NK-92 (cell line): Measurements from ENCODE around the gene GRIN2A.

Source experiments
- DNase-seq: peaks from one replicate; lab custom pipeline; 2025; ENCODE audit not compliant: unreplicated experiment; lab: John Stamatoyannopoulos, UW

The GRIN2A gene

DNA sequence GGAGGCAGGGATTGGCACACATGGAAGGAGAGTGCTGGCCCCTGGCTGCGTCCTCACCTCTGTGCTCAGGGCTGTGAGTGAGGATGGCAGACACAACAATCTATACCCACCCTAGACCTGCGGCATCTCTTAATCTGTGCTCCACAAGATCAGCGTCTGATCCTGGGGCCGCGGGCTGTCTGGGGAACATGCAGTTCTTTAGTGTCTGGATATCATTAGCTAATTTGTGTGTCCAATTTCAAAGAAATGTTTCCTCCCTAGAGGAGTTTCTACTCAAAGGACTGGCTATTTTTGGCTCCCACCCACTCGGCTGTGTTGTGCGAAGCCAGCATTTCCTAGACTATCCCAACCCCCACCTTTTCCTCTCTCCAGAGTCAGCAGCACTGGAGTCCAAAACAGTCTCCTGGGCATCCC lies 93.8 kb downstream of the GRIN2A start:
- DNase-seq, result no peak

DNA sequence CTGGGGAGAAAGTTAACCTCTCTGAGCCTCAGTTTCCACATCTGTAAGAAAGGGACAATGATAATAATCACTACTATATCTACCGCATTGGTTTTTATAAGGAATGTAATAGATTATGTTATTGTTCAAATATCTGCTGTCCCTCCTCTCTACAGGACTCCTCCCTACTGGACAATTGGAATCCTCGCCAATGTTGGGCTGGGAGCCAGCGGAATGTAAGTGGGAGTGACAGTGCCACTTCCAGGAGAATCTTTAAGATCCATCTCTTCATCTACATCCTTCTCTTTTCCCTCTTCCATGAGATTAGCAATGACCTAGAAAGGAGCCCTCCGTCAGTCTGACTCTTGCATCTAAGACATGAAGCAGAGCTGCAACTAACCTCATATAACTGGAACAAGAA lies 95.1 kb downstream of the GRIN2A start:
- DNase-seq, result no peak

DNA sequence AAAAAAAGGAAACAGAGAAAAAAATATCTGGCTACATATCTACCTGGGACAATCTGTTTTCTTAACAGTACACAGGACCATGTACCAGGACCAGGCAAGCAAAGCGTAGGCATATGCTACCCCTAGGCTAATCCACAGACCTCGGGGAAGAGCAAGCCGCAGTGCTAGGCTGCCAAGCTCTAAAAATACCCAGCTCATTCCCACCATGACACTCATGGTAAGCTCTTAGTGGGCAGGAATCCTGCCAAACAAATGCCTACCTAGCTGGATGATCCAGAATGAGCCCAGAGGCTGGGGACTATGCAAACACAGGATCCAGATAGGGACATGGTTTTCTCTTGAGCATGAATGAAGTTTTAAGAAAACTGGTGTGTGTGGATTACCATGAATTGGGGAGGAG lies 95.6 kb downstream of the GRIN2A start:
- DNase-seq, result no peak

DNA sequence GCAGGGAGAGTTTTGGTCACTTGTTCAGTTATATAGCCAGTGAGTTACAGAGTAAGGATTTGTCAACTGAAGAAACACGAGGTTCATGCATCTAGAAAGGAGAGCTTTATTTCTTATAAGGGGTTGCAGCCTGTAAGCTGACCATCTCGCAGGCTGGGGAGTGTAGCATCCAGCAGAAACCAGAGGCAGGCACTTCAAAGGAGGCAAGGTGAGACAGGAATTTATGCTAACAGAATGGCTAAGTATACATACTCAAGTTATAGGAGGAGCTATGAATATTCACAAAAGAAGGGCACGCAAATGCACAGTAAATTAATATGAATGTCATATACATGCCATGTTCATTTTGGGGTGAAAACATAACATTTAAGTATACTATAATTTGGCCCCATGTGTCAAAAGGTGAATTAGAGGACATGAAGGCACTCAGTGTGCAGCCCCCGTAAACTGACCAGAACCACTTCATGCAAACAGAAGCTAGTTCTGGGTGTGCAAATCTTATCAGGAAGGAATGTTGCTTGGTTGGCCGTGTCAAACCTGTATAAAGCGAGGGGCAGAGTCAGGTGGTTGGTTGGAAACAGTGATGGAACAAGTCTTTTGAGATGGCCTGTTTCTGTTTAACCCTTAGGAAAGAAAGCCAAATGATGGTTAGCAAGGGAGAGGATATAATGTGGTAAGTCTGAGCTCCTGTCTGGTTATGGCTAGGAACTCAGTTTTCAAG lies 97.0 kb downstream of the GRIN2A start:
- no peak for DNase-seq

DNA sequence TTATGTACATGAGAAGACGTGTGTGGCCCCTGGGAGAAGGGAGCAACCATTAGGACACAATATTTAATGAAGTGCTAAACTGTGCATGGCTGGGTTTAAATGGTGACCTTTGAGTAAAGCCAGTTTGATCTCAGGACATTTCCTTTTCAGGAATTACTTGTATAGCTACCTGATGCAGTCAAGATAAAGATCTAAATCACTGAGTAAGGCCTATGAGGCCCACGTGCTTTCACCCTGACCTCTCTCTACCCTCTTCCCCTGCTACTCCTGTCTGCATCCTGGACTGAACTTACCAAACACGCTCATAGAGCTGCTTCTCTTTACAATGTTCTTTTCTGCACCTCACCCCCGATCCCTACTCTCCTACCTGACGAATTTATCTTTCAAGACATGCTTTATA lies 98.9 kb downstream of the GRIN2A start:
- no peak for DNase-seq

DNA sequence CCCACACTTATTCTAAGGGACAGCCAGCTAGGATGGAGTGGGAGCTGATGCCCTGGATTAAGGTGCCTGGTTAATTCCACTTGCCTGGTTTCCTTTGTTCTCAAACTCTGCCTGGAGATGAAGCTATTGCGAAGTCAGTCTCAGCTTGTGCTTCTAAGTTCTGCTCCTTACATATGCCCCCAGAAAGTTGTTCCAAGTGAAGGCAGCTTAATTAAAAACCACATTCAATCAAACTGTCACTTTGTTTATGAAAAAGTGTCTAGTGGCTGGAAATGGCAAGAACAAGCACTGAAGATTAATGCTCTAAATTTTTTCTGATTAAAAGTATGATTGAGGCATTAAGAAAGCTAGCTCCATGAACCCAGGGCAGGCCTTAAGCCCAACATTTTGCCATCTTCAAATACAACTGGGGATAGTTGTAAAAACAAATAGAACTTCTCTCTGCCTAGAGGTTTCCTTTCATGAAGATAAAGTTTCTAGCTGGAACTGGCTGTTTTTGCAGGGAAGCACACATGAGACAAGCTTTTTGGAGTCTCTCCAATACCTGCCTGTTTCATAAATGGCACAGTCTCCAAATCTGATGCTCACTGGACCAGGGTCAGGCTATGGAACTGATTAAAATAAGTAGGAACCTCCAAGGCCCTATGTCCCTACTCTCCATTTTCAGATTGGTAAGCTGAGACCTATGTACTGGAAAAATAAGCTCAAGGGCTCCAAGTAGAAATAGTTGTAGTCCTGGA lies 100.9 kb downstream of the GRIN2A start:
- DNase-seq, result no peak

DNA sequence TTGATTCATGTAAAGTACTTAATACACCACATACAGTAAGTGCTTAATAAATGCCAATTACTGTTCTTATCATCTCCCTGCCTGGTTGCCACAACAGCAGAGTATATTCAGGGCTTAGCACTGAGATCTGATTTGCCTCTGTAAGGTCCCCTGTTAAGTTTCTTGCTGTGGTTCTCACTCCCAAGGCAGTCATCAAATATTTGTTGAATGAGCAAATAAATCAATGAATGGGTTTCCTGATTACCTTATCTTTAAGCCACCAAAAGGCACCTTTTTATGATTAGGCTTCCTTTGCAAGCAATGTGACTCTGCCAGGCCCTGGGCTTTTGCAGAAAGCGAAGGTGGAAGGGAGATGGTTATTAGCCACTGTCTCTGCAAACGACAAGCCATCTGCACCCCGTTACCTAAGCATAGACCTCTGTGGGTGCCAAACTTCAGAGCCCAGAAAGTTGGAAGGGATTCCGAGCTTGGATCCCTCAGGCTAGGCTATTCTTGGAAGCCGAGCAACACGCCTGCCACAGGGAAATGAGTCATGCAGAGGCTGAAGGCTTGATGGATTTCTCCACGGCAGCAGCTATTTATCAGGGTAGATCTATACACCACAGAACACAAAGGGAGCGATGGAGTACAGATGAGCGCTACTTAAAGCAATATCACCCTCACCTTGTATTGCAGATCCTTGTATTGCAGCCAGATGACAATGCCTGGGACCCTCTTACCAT lies 102.0 kb downstream of the GRIN2A start:
- no peak for DNase-seq

DNA sequence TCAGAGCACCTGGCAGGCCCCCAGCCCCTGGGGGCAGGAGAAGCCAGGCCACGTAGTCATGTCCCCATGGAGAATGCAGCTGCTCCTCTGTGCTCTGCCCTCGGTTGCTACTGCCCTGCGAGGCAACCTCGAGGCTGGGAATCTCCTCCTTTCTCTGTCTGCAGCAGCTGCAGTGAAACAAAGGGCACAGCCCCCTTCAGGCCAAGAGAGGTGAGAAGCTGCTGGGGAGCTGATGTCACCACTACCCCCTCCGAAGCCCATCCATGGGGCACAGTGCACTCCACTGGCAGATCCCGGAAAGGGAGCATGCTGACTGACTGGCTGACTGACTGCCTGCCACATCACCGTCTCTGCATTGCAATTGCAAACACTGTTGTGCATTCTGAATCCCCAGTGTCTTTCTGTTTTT lies 103.7 kb downstream of the GRIN2A start:
- DNase-seq, result no peak

DNA sequence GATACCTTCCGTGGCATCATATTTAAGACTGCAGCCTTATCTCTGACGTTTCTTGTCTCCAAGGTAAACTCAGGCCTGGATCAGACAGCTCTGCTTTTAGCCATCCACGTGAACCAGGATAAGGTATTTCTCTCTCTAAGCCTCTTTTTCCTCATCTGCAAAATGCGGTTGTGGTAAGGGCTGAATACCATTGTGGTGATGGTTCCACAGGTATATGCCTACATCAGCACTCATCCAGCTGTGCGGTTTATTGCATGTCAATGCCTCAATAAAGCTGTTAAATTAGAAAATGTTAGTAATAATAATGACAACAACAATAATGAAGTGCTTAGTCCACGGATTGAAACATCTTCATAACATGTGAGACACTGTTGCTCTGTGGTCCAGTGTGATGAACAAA lies 104.4 kb downstream of the GRIN2A start:
- DNase-seq, result no peak

DNA sequence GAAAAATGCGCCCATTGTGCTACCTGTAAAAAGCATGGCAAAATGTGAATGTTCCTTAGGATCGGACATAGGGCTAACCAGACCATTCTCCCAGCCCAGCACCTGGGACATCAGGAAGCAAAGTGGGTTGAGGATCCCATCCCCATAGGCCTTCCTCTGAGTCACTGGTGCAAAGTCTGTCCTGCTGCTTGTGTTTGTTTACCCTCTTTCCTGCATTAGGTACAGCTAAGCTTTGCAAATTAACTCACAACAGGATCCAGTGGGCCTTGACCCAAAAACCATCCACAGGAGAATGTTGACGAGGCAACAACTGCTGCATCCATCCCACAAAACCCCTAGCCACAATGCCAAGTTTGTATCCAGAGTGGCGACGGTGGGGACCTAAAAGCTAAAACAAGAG lies 106.2 kb downstream of the GRIN2A start:
- no peak for DNase-seq

DNA sequence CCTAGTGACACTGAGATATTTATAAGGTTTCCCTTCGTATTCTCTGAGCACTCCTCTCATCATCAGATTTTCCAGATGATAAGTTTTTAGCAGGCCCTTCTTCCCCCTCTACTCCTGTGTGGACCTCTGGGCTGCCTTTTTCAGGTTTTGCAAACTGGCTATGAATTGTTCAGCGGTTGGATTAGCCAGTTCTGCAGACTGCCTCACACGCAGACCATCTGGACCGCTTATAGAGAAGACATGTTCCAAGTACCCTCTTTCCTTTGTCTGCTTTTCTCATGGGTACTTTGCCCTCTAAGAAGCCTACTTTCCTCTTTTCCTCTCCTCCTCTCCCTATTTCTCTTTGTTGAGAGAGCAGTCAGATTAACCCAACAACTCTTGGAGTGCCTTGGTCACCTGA lies 111.6 kb downstream of the GRIN2A start:
- no peak for DNase-seq

DNA sequence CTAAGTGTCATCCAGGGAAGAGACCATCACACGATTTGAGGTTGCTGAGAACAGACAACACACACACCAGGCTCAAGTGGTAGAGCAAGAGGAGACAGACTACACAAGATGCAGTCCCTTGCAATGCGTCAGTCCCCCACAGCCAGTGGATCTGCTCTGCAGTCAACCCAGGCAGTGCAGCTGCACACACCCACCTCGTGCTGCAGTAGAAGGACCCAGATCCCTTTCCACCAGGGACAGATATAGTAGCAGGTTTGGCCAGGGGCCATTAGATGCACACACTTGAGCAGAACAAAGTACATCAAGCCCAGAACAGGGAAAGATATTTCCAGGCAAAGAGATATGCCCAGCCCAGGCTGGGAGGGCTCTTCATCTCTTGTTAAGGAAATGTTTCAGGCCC lies 112.9 kb downstream of the GRIN2A start:
- no peak for DNase-seq

DNA sequence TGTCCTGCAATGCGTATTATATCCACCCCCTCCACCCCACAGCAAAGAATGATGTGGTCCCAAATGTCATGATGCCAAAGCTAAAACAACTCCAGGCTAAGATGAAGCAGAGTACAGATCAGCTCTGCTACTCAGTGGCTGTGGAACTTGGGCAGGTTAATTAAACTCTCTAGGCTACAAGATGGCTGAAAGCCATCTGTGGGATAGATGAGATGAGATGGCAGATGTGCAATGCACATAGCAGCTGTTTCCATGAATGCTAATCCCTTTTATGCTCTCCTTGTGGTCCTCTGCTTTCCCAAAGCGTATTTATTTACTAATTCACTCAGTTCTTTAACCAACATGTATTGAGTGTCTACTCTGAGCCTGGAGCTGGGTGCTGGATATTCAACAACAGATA lies 114.4 kb downstream of the GRIN2A start:
- DNase-seq, result no peak

DNA sequence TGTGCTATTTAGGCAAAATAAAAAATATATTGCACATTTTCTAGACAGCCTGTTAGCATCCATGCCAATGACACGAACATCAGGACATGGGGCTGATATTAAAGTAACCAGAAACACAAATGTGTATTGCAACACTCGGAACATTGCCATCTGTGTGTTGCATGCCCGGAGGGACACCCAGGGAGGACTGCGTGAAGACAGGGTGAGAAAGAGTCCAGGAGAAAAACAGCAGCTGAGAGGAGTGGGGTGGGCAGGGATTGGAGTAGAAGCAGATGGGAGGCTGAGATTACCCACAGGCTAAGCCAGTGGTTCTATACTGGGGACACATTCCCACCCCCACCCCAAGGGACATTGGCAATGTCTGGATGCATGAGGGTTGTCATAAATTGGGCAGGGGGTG lies 114.8 kb downstream of the GRIN2A start:
- DNase-seq, result no peak

DNA sequence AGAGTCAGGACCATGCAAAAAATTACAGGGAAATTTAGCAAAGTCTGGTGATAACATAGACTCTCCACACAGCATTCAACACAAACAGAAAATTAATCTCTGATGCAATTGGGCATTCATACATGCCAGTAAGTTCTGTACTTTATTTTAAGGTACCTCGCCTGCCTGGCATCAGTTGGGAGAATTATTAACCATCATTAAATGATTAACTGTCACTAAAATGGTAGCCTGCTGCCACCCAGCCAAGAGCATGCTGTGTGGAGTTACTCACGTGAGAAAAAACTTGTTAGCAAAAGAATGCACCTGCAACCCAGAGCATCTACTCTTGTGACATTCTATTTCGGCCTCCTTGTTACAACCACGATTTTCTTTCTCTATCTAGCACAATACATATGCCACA lies 117.2 kb downstream of the GRIN2A start:
- no peak for DNase-seq

DNA sequence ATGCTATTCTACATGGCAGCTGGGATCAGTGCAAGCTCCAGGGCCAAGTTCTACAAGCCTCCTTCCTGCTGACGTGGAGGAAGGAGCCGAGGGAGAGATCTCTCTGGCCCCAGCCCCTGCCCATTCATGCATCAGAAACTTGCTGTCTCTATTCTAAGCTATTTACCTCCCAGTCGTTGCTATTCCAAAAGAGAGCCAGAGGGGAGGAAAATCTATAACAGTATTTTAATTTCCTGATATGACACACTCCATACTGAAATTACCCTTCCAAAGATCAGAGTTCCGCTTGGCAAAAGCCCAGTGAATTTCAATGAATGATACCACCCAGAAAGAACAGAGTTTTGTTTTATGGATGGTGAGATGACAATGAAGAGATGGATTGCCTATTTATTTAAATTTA lies 133.4 kb downstream of the GRIN2A start:
- no peak for DNase-seq

DNA sequence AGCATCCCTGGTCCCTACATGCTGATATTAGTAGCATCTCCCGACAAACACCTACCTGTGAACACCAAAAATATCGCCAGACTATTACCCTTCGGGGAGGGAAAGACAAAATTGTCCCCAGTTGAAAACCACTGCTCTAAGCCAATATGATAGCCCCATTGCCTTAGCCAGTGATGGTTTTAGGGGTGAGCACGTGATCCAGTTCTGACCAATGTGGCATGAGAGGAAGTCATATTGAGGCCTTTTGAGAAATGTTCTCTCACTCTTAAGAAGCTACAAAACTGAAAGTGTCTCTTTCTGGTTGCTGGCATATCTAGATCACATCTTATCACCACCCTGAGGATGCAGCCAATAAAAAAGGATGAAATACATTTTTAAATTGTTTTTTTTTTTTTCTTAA lies 136.3 kb downstream of the GRIN2A start:
- no peak for DNase-seq

DNA sequence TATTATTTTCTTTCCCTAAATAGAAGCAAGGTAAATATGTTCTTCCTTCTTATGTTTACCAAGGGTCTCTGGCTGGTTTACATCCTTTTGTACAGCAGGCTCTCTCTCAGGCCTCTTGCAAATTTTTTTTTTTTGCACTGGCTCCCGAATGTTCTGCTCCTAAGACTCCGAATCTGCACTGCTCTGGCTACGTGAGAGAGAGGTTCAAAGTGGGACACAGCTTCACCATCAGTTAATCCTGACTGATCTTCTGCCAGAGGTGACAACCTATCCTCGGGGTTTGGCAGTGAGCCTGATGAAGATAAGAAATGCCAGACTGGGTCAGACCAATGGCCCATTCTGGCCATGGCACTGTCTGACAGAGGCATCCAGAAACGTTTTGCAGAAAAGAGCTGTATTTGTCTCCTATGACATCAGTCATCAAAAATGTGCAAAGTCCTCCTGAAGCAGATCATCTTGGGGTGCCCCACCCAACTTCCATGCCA lies 136.9 kb downstream of the GRIN2A start:
- DNase-seq, result no peak

DNA sequence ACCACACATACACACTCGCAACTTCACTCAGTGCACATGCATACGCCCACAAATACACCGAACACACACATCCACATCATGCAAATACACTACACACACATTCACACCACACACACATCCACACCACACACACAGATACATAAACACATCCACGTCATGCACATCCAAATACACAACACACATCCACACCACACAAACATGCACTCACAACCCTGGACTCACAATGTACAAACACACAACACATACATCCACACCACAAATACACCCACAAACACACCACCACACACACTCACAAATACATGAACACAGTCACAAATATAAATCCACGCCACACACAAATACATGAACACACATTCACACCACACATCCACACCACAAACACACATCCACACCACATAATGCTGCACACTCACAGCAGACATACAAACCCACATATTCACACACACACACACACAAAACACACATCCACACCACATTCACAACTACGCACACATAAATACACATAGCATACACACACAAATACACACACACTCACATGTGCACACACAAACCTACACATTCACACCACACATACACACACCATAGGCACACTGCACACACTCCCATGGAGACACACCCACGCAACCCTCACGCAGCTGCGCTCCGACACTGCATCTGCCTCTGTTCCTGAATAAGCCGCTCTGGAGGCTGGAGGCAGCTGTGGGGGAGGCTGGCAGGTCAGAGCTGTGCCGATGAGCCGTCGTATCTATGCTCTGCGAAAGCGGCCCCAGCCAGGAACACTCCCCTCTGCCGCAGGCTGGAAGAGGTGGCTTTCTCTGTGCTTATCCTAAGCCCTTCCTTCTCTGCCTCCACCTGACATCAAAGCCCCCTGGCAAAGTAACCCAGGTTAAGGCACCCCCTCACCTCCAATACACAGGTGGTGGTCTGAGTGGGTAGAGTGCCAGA lies 141.8 kb downstream of the GRIN2A start:
- no peak for DNase-seq

DNA sequence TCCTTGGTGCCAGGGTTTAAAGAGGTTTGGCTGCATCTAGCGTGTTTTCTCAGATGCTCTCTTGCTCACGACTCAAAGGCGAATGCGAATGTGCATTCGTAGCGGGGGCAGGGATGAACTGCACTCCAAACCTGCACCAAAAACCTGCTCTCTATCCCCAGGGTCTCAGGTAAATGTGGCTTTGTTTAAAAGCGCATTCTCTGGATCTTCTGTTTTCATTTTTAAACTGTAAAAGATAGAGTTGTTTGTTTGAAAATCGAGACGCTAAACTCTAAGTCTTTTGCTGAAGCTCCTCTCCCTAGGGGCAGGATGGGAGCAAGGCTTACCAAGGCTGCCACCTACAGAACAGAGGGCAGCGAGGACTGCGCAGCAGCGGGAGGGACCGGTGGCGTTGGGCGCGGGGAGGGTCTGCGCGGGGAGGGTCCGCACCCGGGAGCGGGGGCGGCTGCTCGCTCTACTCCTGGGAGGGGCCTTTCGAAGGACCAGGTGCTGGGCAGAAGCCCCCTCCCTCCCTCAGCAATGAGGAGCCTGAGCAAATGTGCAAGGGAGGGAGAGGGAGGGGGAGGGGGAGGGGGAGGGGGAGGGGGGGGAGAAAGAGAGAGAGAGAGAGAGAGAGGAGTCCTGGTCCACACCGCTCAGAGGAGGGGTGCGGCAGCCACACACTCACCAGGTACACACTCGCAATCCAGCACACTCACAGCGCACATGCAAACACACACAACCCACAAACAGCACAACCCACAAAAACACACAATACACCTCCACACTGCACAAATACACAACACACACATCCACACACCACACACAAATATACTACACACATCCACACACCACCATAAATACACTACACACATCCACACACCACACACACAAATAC lies 142.8 kb downstream of the GRIN2A start:
- DNase-seq, result no peak
